Measurements from ENCODE around the gene PNPO. TPM values are rescaled to one million over a fixed set of nuclear protein-coding genes. Genes with fewer than 3 reads are reported as not detected.

Gene PNPO
- total and polyA plus RNA-seq, 2 of the 8 experiments (the other 6 are each of a cell fraction or from before 2014, with no cell fraction given), result 7.0 to 8.1 TPM

GRCh38 chr17:47949197-47949759, 7.9 kb downstream of the PNPO start (continued):
- TF ChIP-seq ASH2L (IDR thresholded peaks at IDR 0.05; ENCODE audit: low read length), result no peak
- no peak for TF ChIP-seq HDAC2 (IDR thresholded peaks at IDR 0.05; ENCODE audit: borderline replicate concordance in 1 of 2, low read depth in 2 of 2, low read length in 2 of 2)
- TF ChIP-seq TCF12 (IDR thresholded peaks at IDR 0.05; ENCODE audit: low read depth, low read length), result 0 out of 2 replicates have a peak, but pooled peaks have one; percentile 4

Data from H1 (cell line).